Endothelial cell of umbilical vein (primary cell): ENCODE results near the gene NIN. TPM values are rescaled to one million over a fixed set of nuclear protein-coding genes. Genes with fewer than 3 reads are reported as not detected.

ENCODE experiments used
- BruUV-seq: library from RNA; stranded (reverse); fragments of 400-500 nt; replicated peaks from 2 replicates; lab custom pipeline; 2021; lab: Mats Ljungman, UMichigan
- CTCF ChIA-PET: fragments of 300-600, 350-600 bp; sonication (Branson Sonifier 250); formaldehyde crosslinking; loops from one replicate; lab custom pipeline; 2021; ENCODE audit warnings: antibody characterized with exemption, inconsistent platforms; lab: Charles Lee
- POLR2A ChIA-PET: fragments of 300-600, 350-600 bp; sonication (Branson Sonifier 250); formaldehyde crosslinking; loops from one replicate; lab custom pipeline; 2021; ENCODE audit warnings: antibody characterized with exemption, inconsistent platforms; lab: Charles Lee
- DNase-seq: peaks from one replicate; pipeline ENCODE4 v3.0.0-alpha.2; 2011; ENCODE audit warnings: low read depth, low spot score
- FAIRE-seq: peaks from 2 replicates; lab custom pipeline; 2011; peaks lifted over from hg19 to GRCh38; lab: Jason Lieb, UNC
- H2AFZ ChIP-seq: 2 replicates; pipeline ENCODE4 v1.6.0; 2012; ENCODE audit warnings: low read depth, low read length, control low read depth, inconsistent platforms
- H3K27ac ChIP-seq: 2 replicates; pipeline ENCODE4 v1.5.1; 2011; ENCODE audit warnings: low read depth, mild to moderate bottlenecking, control low read depth, low read length, moderate library complexity; ENCODE audit not compliant: insufficient read depth
- H3K27me3 ChIP-seq, 2 experiments: 2 replicates each; pipeline versions ENCODE4 v1.6.0 to v1.6.1; 2011; ENCODE audit warnings: low read length in 2 of 2, mixed read lengths in 1 of 2; ENCODE audit not compliant: control insufficient read depth in 2 of 2, insufficient read depth in 2 of 2
- H3K36me3 ChIP-seq, 2 experiments: 2 replicates in 1 of 2; 3 replicates in 1 of 2; pipeline ENCODE4 v1.5.1; 2011; ENCODE audit warnings: low read length in 2 of 2, mild to moderate bottlenecking in 1 of 2, moderate library complexity in 1 of 2; ENCODE audit not compliant: control insufficient read depth in 2 of 2, insufficient read depth in 2 of 2; ENCODE audit errors: extremely low read depth in 1 of 2
- H3K4me1 ChIP-seq: 3 replicates; pipeline ENCODE4 v1.5.1; 2011; ENCODE audit warnings: mild to moderate bottlenecking, low read length; ENCODE audit not compliant: control insufficient read depth, insufficient read depth; ENCODE audit errors: extremely low read depth
- H3K4me2 ChIP-seq: 2 replicates; pipeline ENCODE4 v1.6.1; 2011; ENCODE audit warnings: low read length, control low read depth, mixed read lengths; ENCODE audit not compliant: insufficient read depth
- H3K4me3 ChIP-seq, 3 experiments: fragments of 200-600 bp in 1 of 3; sonication (generic), shearing (Covaris generic) in 1 of 3; replicated peaks in 1 of 3; 2 replicates each; pipeline ENCODE4 v1.5.1; 2011 to 2016; ENCODE audit warnings: control low read depth in 3 of 3, low read length in 3 of 3, mild to moderate bottlenecking in 2 of 3, inconsistent platforms in 1 of 3, low read depth in 1 of 3, moderate library complexity in 1 of 3; ENCODE audit not compliant: insufficient read depth in 1 of 3
- H3K79me2 ChIP-seq: 2 replicates; pipeline ENCODE4 v1.6.0; 2012; ENCODE audit warnings: low read length, inconsistent platforms; ENCODE audit not compliant: control insufficient read depth, insufficient read depth
- H3K9ac ChIP-seq: replicated peaks from 2 replicates; pipeline ENCODE3; 2011; ENCODE audit warnings: low read length, control low read depth; ENCODE audit not compliant: insufficient read depth; ENCODE audit errors: extremely low read depth
- H3K9me1 ChIP-seq: replicated peaks from 3 replicates; pipeline ENCODE4 v1.6.0; 2011; ENCODE audit warnings: mild to moderate bottlenecking, low read length; ENCODE audit not compliant: control insufficient read depth, insufficient read depth; ENCODE audit errors: extremely low read depth
- H3K9me3 ChIP-seq: replicated peaks from 2 replicates; pipeline ENCODE4 v1.5.1; 2012; ENCODE audit warnings: low read length, inconsistent platforms; ENCODE audit not compliant: control insufficient read depth, insufficient read depth
- H4K20me1 ChIP-seq: replicated peaks from 2 replicates; pipeline ENCODE3; 2011; ENCODE audit warnings: mild to moderate bottlenecking, low read length; ENCODE audit not compliant: control insufficient read depth, insufficient read depth; ENCODE audit errors: extremely low read depth
- EZH2 ChIP-seq: IDR thresholded peaks from 2 replicates; pipeline ENCODE4 v1.6.1; 2012; ENCODE audit warnings: borderline replicate concordance, low read depth, mild to moderate bottlenecking, moderate library complexity, low read length, inconsistent platforms; ENCODE audit not compliant: severe bottlenecking
- FOS ChIP-seq: IDR thresholded peaks from 2 replicates; pipeline ENCODE4 v1.6.1; 2011; ENCODE audit warnings: mild to moderate bottlenecking, low read length, moderate library complexity, borderline replicate concordance; ENCODE audit not compliant: insufficient read depth
- GATA2 ChIP-seq: IDR thresholded peaks from 2 replicates; pipeline ENCODE4 v1.7.0; 2011; ENCODE audit warnings: low read depth, mild to moderate bottlenecking, moderate library complexity, mixed read lengths, low read length; ENCODE audit not compliant: insufficient read length, insufficient read depth
- JUN ChIP-seq: IDR thresholded peaks from 2 replicates; pipeline ENCODE4 v1.6.1; 2011; ENCODE audit warnings: borderline replicate concordance, low read depth; ENCODE audit not compliant: insufficient read length, insufficient read depth
- MYC ChIP-seq: IDR thresholded peaks from one replicate; pipeline ENCODE4 v1.6.1; 2011; ENCODE audit warnings: mild to moderate bottlenecking, low read depth, low read length
- POLR2A ChIP-seq: IDR thresholded peaks from 2 replicates; pipeline ENCODE4 v1.6.1; 2012; ENCODE audit warnings: low read depth, mild to moderate bottlenecking, control low read depth, low read length
- POLR2AphosphoS5 ChIP-seq: IDR thresholded peaks from 2 replicates; pipeline ENCODE4 v1.6.1; 2012; ENCODE audit warnings: low read depth, mild to moderate bottlenecking, control low read depth, low read length, moderate library complexity; ENCODE audit not compliant: insufficient read depth
- dilution Hi-C: fragments of 300-500 bp; cut with MboI; formaldehyde crosslinking; loops from one replicate; pipeline ENCODE4 v1.15.0; 2019; ENCODE audit warnings: low sequenced_read_pairs; ENCODE audit not compliant: extremely low pct_ligation_motif_present
- intact Hi-C: fragments of 100-400 bp; cut with micrococcal nuclease; formaldehyde crosslinking; loops from one replicate; pipeline ENCODE4 v1.10.0; 2022
- polyA plus RNA-seq, 4 experiments: library from polyadenylated mRNA; depleted of rRNA in 3 of 4; stranded (reverse) in 3 of 4; unstranded in 1 of 4; fragments of >200 nt; gene quantifications; 2 replicates each; pipeline versions ENCODE4 v1.2.1 to v1.2.3, GENCODE V29; 2011 to 2012; ENCODE audit warnings: missing spikeins in 1 of 4
- total RNA-seq: library from RNA; stranded (reverse); gene quantifications from 2 replicates; pipeline ENCODE4 v1.2.3, GENCODE V29; 2021
- TF ChIP-seq, protein P1 (sequence below): IDR thresholded peaks from 2 replicates; pipeline ENCODE4 v1.6.1; 2011; ENCODE audit not compliant: insufficient read depth, insufficient read length
- TF ChIP-seq, protein P2 (sequence below), 2 donors: IDR thresholded peaks; 1 replicate in 1 of 2; 2 replicates in 1 of 2; pipeline ENCODE4 v1.5.1; 2011; ENCODE audit warnings: low read length in 2 of 2, mild to moderate bottlenecking in 2 of 2, moderate library complexity in 2 of 2, control low read depth in 1 of 2, inconsistent platforms in 1 of 2, low read depth in 1 of 2; ENCODE audit not compliant: insufficient read depth in 1 of 2; ENCODE audit errors: extremely low read depth in 1 of 2

NIN gene
- total and polyA plus RNA-seq, 2 donors (not counting 3 experiments of a cell fraction or from before 2014, with no cell fraction given) = 7.1 to 76.3 TPM

GRCh38 chr14:50871914-50872732 is 41.2 kb upstream of the NIN start, which contains the start of gene ABHD12B:
Gene ABHD12B, plus strand, starts transcription at chr14:50872053. Its CDS starts 122 bp downstream, at chr14:50872175.
- Histone ChIP-seq H3K27me3 (peaks cover 48 to 71% of the 10 kb centered on the region in 2 experiments), H3K9ac (no peak within 1 kb of the TSS), H3K4me1 (no peaks in the 10 kb centered on the region), H3K9me3 (no peaks in the 10 kb centered on the region), H3K4me3 (peak within 1 kb of the TSS in 1 of 3 experiments; percentile 31), H3K4me2 (no peak within 1 kb of the TSS), H3K9me1 (no peaks in the 10 kb centered on the region), H2AFZ (peak within 1 kb of the TSS; percentile 61), H4K20me1 (no peaks in the 10 kb centered on the region), H3K36me3 (no peaks in the 10 kb centered on the region), H3K27ac (no peak within 1 kb of the TSS), H3K79me2 (no peaks in the 10 kb centered on the region)
- no peak for FAIRE-seq
- BruUV-seq = no TSS peak
- dilution Hi-C loops (no loop called here), intact Hi-C loops (no loop called here)
- ChIA-PET CTCF (interaction anchor here (1.3 to 1.6 kb wide), 2 partner anchors 12 to 13 kb away, joined by 3 to 6 read pairs; no protein-coding TSS in a partner anchor), POLR2A (no interaction called here)
- peak; percentile 67 for TF ChIP-seq EZH2
- TF ChIP-seq, protein P1, sequence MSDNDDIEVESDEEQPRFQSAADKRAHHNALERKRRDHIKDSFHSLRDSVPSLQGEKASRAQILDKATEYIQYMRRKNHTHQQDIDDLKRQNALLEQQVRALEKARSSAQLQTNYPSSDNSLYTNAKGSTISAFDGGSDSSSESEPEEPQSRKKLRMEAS = no peak
- no peak for DNase-seq

DNA sequence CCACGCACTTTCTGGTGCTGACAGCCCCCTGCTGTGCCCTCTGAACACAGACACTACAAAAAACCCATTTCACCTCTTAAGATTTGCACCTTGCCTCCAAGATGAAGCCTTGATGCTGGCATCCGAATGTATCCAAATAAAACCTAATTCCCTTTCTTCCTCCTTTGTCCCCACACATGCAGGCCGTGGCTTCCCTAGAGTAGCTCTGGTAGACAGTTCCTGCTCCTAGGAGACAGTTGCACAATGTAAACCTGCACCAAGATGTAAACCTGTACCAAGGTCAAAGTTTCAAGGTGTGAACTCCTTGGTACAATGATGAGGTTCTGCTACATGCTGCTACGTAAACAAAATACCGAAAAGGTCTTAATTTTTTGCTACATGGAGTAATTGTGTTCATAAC is 40.3 kb upstream of the NIN start:
- Histone ChIP-seq H3K36me3 (no peaks in the 10 kb centered on the region), H3K27ac (no peak overlapping the region), H3K9me3 (no peaks in the 10 kb centered on the region), H3K79me2 (no peaks in the 10 kb centered on the region), H3K4me2 (no peak overlapping the region), H3K9me1 (no peaks in the 10 kb centered on the region), H3K27me3 (peaks cover 40 to 63% of the 10 kb centered on the region in 2 experiments), H3K9ac (no peak overlapping the region), H3K4me3 (no peak overlapping the region), H3K4me1 (no peaks in the 10 kb centered on the region), H2AFZ (no peak overlapping the region), H4K20me1 (no peaks in the 10 kb centered on the region)
- no peak for TF ChIP-seq EZH2
- TF ChIP-seq, protein P2, sequence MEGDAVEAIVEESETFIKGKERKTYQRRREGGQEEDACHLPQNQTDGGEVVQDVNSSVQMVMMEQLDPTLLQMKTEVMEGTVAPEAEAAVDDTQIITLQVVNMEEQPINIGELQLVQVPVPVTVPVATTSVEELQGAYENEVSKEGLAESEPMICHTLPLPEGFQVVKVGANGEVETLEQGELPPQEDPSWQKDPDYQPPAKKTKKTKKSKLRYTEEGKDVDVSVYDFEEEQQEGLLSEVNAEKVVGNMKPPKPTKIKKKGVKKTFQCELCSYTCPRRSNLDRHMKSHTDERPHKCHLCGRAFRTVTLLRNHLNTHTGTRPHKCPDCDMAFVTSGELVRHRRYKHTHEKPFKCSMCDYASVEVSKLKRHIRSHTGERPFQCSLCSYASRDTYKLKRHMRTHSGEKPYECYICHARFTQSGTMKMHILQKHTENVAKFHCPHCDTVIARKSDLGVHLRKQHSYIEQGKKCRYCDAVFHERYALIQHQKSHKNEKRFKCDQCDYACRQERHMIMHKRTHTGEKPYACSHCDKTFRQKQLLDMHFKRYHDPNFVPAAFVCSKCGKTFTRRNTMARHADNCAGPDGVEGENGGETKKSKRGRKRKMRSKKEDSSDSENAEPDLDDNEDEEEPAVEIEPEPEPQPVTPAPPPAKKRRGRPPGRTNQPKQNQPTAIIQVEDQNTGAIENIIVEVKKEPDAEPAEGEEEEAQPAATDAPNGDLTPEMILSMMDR (IDR thresholded peaks at IDR 0.05; ENCODE audit: extremely low read depth in 1 of 2, insufficient read depth in 1 of 2, low read depth in 1 of 2, low read length in 2 of 2) = no peak
- TF ChIP-seq, protein P1 = no peak
- TF ChIP-seq MYC = no peak
- no peak for TF ChIP-seq GATA2
- no peak for TF ChIP-seq POLR2A
- no peak for TF ChIP-seq JUN
- TF ChIP-seq FOS = no peak
- no peak for TF ChIP-seq POLR2AphosphoS5
- ChIA-PET CTCF (interaction anchor here (1.3 to 1.6 kb wide), 2 partner anchors 11 to 14 kb away, joined by 3 to 6 read pairs; no protein-coding TSS in a partner anchor), POLR2A (no interaction called here)
- BruUV-seq = no TSS peak
- dilution Hi-C loops (no loop called here), intact Hi-C loops (no loop called here)
- no peak for DNase-seq
- FAIRE-seq = no peak
